RWPE2 (cell line): ENCODE results near the gene SORCS3.

Experiments
- ATAC-seq: fragments of 200-7000 bp; cut with Tn5 transposase; 3 replicates; pipeline ENCODE4 v1.9.1; 2021; ENCODE audit warnings: low read depth
- DNase-seq: peaks from one replicate; pipeline ENCODE4 v3.0.0-alpha.2; 2020; ENCODE audit warnings: low spot score
- H3K27ac ChIP-seq: fragments of 450-650 bp; 2 replicates; pipeline ENCODE4 v1.5.1; 2017; ENCODE audit warnings: mild to moderate bottlenecking; ENCODE audit not compliant: poor library complexity, severe bottlenecking
- H3K27me3 ChIP-seq: fragments of 250-450 bp; sonication (Bioruptor Pico); 2 replicates; pipeline ENCODE4 v1.5.1; 2021; ENCODE audit warnings: mild to moderate bottlenecking, moderate library complexity; ENCODE audit not compliant: insufficient read depth, poor library complexity, severe bottlenecking
- H3K36me3 ChIP-seq: fragments of 250-450 bp; sonication (Bioruptor Pico); 2 replicates; pipeline ENCODE4 v1.5.1; 2020; ENCODE audit warnings: low read depth, mild to moderate bottlenecking, moderate library complexity
- H3K4me1 ChIP-seq: fragments of 250-450 bp; sonication (Bioruptor Pico); 2 replicates; pipeline ENCODE4 v1.5.1; 2021; ENCODE audit warnings: mild to moderate bottlenecking, moderate library complexity; ENCODE audit not compliant: insufficient read depth, poor library complexity, severe bottlenecking
- H3K4me3 ChIP-seq: fragments of 250-450 bp; sonication (Bioruptor Pico); 2 replicates; pipeline ENCODE4 v1.5.1; 2021; ENCODE audit warnings: mild to moderate bottlenecking, moderate library complexity; ENCODE audit not compliant: severe bottlenecking
- H3K9me3 ChIP-seq: fragments of 250-450 bp; sonication (Bioruptor Pico); 2 replicates; pipeline ENCODE4 v1.5.1; 2021; ENCODE audit warnings: mild to moderate bottlenecking, moderate library complexity; ENCODE audit not compliant: severe bottlenecking
- CTCF ChIP-seq: fragments of 450-650 bp; IDR thresholded peaks from one replicate; pipeline ENCODE4 v1.5.1; 2017; ENCODE audit warnings: mild to moderate bottlenecking, moderate library complexity; ENCODE audit not compliant: poor library complexity, severe bottlenecking

Gene SORCS3

GRCh38 chr10:105062951-105063350 is 421.9 kb downstream of the SORCS3 start:
- H3K4me1 ChIP-seq, result no peaks in the 10 kb centered on the region
- no peak for ATAC-seq
- no peak overlapping the region for H3K4me3 ChIP-seq
- H3K9me3 ChIP-seq, result no peaks in the 10 kb centered on the region
- DNase-seq, result no peak
- no peaks in the 10 kb centered on the region for H3K36me3 ChIP-seq
- H3K27me3 ChIP-seq, result no peaks in the 10 kb centered on the region
- no peak overlapping the region for H3K27ac ChIP-seq
- no peak for TF ChIP-seq CTCF

GRCh38 chr10:105063796-105064195 is 422.7 kb downstream of the SORCS3 start:
- Histone ChIP-seq H3K4me1 (no peaks in the 10 kb centered on the region), H3K27me3 (no peaks in the 10 kb centered on the region), H3K9me3 (no peaks in the 10 kb centered on the region), H3K36me3 (no peaks in the 10 kb centered on the region), H3K4me3 (no peak overlapping the region), H3K27ac (no peak overlapping the region)
- ATAC-seq (peak; percentile 69; the same call in 2 of the 3 replicates), DNase-seq (no peak)
- peak; percentile 70 for TF ChIP-seq CTCF

- Histone ChIP-seq H3K4me3 (no peak overlapping the region), H3K9me3 (no peaks in the 10 kb centered on the region), H3K27ac (no peak overlapping the region), H3K27me3 (no peaks in the 10 kb centered on the region), H3K36me3 (no peaks in the 10 kb centered on the region), H3K4me1 (no peaks in the 10 kb centered on the region)
- no peak for TF ChIP-seq CTCF
- no peak for DNase-seq
- ATAC-seq, result no peak; the same call in 2 of the 3 replicates
These were observed 427.4 kb downstream of the SORCS3 start for GRCh38 chr10:105068497-105068896.

- Histone ChIP-seq H3K27me3 (no peaks in the 10 kb centered on the region), H3K27ac (no peak overlapping the region), H3K4me3 (no peak overlapping the region), H3K4me1 (no peaks in the 10 kb centered on the region), H3K9me3 (no peaks in the 10 kb centered on the region), H3K36me3 (no peaks in the 10 kb centered on the region)
- no peak for TF ChIP-seq CTCF
- DNase-seq (no peak), ATAC-seq (no peak)
These were observed 429.2 kb downstream of the SORCS3 start for GRCh38 chr10:105070249-105070648.

GRCh38 chr10:105070952-105071351 is 429.9 kb downstream of the SORCS3 start:
- DNase-seq, result no peak
- Histone ChIP-seq H3K9me3 (no peaks in the 10 kb centered on the region), H3K36me3 (no peaks in the 10 kb centered on the region), H3K4me1 (no peaks in the 10 kb centered on the region), H3K27me3 (no peaks in the 10 kb centered on the region), H3K4me3 (no peak overlapping the region), H3K27ac (no peak overlapping the region)
- no peak for ATAC-seq
- no peak for TF ChIP-seq CTCF
